NCI-H187 (cell line): ENCODE results near the gene HCN3.
A peak's percentile ranks its signal among the peaks of the same experiment; 100 is the strongest.
"Not testable (repeated sequence)": the region's sequence is repeated elsewhere in the genome, so short reads cannot be mapped to it uniquely, and the experiment has no call there.

ENCODE experiments used
- DNase-seq, 2 experiments: peaks; one replicate each; lab custom pipeline; 2025; lab: John Stamatoyannopoulos, UW

HCN3 gene

GRCh38 chr1:155313261-155313660, 36.0 kb downstream of the HCN3 start:
- DNase-seq, result no peak

DNA sequence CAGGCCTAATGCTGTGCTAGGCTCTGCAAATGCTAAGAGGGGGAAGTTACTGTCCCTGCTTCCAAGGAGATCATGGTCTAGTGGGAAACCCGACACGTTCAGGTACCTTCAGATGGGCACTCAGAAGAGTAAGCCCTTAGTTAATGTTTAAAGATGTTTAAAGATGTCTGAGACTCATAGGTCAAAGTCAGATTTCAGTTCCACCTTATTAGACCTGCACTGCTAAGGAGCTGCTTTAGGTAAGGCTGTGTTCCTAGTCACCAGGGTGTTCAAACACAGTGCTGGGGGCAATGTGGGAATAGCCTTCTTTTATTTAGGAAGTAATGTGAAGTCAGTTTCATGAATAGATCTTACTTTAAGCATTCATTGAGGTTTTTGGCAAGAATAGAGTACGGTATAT, 39.7 kb downstream of the HCN3 start:
- DNase-seq, result no peak

GRCh38 chr1:155318082-155318481, 40.8 kb downstream of the HCN3 start:
- DNase-seq, result no peak

- DNase-seq, result no peak
Observed at GRCh38 chr1:155319536-155319935, 42.3 kb downstream of the HCN3 start.

DNA sequence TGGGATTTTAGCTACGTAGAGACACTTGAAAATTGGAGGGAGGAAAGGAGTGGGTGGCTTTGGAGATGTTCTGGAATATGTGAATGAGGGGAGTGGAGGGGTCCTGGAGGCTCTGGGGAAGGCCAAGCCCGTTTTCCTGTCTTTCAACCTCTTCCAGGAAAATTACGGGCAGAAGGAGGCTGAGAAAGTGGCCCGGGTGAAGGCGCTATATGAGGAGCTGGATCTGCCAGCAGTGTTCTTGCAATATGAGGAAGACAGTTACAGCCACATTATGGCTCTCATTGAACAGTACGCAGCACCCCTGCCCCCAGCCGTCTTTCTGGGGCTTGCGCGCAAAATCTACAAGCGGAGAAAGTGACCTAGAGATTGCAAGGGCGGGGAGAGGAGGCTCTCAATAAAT, 43.0 kb downstream of the HCN3 start:
- no peak for DNase-seq

- peak; percentile 92 to 93 for DNase-seq
Observed at GRCh38 chr1:155320661-155321617, 43.7 kb downstream of the HCN3 start, which contains the start of gene RUSC1. TSS of gene RUSC1 (plus strand) at chr1:155320894. CDS start at chr1:155321774, 880 bp downstream.

DNA sequence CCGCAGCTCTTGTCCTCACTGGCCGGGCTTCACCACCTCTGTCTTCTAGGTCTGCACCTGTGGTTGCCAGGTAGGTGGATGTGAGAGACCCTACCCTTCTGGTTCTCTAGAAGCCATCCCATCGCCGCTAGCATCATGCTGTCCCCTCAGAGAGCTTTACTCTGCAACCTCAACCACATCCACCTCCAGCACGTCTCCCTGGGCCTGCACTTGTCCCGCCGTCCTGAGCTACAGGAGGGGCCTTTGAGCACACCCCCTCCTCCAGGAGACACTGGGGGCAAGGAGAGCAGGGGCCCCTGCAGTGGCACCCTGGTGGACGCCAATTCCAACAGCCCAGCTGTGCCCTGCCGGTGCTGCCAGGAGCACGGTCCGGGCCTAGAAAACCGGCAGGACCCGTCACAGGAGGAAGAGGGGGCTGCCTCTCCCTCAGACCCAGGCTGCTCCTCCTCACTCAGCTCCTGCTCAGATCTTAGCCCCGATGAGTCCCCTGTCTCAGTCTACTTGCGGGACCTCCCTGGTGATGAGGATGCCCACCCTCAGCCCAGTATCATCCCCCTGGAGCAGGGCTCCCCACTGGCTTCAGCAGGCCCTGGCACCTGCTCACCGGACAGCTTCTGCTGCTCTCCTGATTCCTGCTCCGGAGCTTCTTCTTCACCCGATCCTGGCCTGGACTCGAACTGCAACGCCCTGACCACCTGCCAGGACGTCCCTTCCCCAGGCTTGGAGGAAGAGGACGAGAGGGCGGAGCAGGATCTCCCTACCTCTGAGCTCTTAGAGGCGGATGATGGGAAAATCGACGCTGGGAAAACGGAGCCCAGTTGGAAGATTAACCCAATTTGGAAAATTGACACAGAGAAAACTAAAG, 44.6 kb downstream of the HCN3 start:
- no peak for DNase-seq

GRCh38 chr1:155322571-155322952, 45.3 kb downstream of the HCN3 start:
- no peak for DNase-seq

DNA sequence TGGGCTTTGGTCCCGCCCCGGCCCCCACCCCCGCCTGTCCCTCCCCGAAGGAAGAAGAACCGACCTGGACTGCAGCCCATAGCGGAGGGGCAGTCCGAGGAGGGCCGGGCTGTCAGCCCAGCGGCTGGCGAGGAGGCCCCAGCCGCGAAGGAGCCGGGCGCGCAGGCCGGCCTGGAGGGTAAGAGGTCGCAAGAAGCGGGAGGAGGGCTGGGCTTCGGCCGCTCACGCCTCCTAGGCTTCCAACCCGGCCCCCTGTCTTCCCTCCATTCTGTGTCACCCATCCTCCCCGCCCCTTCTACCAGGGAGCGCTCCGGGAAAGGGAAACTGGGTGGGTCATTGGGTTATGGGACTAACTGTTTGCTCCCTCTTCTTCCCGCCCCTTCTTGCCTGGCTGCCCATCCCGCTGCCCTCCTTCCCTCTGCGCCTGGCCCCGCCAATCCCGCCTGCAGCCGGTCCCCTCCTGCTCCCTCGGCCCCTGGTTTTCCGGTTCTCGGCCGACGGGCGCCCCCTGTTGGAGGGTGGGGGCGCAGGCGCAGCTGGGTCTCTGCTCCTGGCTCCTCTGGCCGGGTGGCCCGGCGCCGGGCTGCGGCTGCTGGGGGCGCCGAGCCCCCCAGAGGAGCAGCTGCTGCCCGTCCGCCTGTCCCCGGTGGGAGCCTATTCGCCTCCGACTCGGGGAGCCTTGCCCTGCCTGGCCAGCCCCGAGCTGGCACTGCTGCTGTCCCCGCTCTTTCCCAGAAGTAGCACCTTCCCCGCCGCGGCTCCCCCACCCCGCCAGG, 45.9 kb downstream of the HCN3 start:
- DNase-seq, result peak; percentile 91 to 96

- peak; percentile 78 to 88 for DNase-seq
Observed at GRCh38 chr1:155323729-155324036, 46.4 kb downstream of the HCN3 start.

- DNase-seq, result peak; percentile 88 to 97
Observed at GRCh38 chr1:155324037-155324716, 46.9 kb downstream of the HCN3 start.

DNA sequence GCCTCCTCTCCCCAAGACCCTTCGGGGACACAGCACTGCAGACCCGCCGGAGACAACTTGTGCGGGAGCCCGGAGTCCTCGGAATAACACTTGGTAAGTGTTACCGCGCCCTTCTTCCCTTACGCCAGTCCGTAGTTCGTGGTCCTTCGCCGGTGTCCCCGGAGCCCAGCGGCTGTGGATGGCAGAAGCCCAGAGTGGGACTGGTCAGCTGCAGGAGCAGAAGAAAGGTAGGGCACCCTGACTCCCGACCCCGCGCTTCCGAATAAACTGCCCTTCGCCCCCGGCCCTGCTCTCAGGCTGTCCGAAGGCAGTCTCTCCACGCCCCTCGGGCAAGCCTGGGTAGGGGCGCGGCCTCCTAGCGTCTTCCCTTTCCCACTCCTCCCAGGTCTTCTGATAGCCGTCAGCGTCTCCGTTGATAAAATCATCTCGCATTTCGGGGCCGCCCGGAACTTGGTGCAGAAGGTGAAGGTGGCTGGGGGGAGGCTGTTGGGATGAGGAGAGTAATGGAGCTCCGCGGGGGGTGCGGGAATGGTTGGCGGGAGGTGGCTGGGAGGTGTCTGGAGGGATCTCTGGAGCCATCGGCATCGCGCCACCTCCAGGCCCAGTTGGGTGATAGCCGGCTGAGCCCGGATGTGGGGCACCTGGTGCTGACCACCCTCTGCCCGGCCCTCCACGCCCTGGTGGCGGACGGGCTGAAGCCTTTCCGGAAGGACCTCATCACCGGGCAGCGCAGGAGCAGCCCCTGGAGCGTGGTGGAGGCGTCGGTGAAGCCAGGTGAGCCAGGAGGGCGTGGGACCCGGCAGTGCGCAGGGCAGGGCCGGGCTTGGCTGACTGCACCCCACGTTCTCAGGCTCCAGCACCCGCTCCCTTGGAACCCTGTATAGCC, 47.7 kb downstream of the HCN3 start:
- DNase-seq, result peak; percentile 67 to 80

GRCh38 chr1:155325603-155325893, 48.3 kb downstream of the HCN3 start:
- no peak for DNase-seq

DNA sequence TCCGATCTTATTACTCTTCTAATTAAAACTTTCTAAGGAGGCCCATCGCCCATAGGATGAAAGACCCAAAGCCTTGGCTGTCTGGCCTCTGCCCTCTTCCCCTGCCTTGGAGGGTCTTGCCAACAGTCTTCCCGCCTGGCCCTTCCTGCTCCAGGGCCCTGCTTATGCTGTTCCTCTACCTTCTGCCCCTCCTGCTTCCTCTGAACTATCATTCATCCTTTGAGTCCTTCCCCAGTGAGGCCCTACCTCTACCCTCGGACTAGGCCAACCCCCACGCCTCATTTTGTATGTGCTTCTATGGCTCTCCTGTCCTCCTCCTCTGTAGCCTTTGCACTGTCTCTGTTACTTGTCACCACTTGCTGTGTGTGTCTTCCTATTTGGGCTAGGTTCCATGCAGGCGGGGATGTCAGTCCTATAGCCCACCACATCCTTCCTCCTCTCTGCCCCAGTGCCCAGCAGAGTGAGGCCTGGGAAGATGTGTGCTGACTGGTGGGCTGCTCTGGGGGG, 48.8 kb downstream of the HCN3 start:
- no peak for DNase-seq

GRCh38 chr1:155326631-155327037, 49.4 kb downstream of the HCN3 start:
- DNase-seq, result no peak

- DNase-seq, result no peak
Observed at GRCh38 chr1:155327981-155328380, 50.7 kb downstream of the HCN3 start.

- not testable (repeated sequence) for DNase-seq
Observed at GRCh38 chr1:155328856-155329255, 51.6 kb downstream of the HCN3 start.

- DNase-seq, result no peak
Observed at GRCh38 chr1:155329980-155330598, 52.8 kb downstream of the HCN3 start.

- DNase-seq, result no peak
Observed at GRCh38 chr1:155334962-155335361, 57.7 kb downstream of the HCN3 start.
